A673 (cell line): ENCODE results near the gene ZDHHC11B.

Experiments
- EZH2 ChIP-seq: fragments of 200-600 bp; sonication (generic); IDR thresholded peaks from 2 replicates; pipeline ENCODE4 v1.6.1; 2017; ENCODE audit warnings: borderline replicate concordance, low read depth, mild to moderate bottlenecking, mixed read lengths, antibody characterized with exemption, low read length; ENCODE audit not compliant: poor library complexity, severe bottlenecking
- TF ChIP-seq, protein P1 (sequence below): fragments of 300-800, 200-600 bp; sonication (generic); conservative IDR thresholded peaks from 2 replicates; pipeline ENCODE4 v1.5.1; 2017; ENCODE audit warnings: low read depth, mild to moderate bottlenecking, antibody characterized with exemption, low read length, moderate library complexity, mixed read lengths

DNA sequence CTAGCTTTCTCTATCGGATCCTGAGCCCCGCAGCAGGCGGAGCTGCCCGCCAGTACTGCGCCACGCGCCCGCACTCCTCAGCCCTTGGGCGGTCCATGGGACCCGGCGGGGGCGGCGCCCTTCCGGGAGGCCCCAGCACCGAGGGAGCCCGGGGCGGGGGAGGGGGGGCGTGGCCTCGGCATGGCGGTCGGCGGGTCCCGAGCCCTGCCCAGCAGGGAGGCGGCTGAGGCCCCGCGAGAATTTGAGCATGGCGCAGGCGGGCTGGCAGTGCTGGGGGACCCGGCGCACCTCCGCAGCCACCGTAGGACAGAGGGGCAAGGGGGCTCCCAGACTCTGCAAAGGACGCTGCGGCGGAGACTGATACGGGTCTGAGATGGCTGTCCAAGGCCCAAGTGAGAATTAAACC lies 6.8 kb downstream of the ZDHHC11B start:
- TF ChIP-seq, protein P1, sequence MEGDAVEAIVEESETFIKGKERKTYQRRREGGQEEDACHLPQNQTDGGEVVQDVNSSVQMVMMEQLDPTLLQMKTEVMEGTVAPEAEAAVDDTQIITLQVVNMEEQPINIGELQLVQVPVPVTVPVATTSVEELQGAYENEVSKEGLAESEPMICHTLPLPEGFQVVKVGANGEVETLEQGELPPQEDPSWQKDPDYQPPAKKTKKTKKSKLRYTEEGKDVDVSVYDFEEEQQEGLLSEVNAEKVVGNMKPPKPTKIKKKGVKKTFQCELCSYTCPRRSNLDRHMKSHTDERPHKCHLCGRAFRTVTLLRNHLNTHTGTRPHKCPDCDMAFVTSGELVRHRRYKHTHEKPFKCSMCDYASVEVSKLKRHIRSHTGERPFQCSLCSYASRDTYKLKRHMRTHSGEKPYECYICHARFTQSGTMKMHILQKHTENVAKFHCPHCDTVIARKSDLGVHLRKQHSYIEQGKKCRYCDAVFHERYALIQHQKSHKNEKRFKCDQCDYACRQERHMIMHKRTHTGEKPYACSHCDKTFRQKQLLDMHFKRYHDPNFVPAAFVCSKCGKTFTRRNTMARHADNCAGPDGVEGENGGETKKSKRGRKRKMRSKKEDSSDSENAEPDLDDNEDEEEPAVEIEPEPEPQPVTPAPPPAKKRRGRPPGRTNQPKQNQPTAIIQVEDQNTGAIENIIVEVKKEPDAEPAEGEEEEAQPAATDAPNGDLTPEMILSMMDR = no peak
- TF ChIP-seq EZH2 = no peak
